Activated gamma-delta T cell treated with Interleukin-2 at 50 U/mL for 16 hours (primary cell): ENCODE results near the gene SH3BGRL3.
A peak's percentile ranks its signal among the peaks of the same experiment; 100 is the strongest.
"Not testable (repeated sequence)": the region's sequence is repeated elsewhere in the genome, so short reads cannot be mapped to it uniquely, and the experiment has no call there.

ENCODE experiments used
- DNase-seq: peaks from one replicate; pipeline ENCODE4 v3.0.0-alpha.2; 2020

SH3BGRL3 gene

GRCh38 chr1:26279456-26280332 lies at the start of gene SH3BGRL3:
SH3BGRL3 (plus strand) TSS chr1:26280086; CDS start chr1:26280156, 70 bp downstream.
- peak; percentile 83 for DNase-seq

DNA sequence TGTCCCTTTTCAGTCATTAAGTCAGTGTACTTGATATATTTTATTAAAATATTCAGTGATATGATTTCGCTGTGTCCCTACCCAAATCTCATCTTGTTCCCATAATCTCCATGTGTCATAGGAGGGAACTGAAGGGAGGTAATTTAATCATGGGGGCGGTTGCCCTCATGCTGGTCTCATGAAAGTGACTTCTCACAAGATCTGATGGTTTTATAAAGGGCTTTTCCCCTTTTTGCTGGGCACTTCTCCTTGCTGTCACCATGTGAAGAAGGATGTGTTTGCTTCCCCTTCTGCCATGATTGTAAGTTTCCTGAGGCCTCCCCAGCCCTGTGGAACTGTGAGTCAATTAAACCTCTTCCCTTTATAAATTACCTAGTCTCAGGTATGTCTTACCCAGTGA lies 49.2 kb upstream of the SH3BGRL3 start:
- not testable (repeated sequence) for DNase-seq

DNA sequence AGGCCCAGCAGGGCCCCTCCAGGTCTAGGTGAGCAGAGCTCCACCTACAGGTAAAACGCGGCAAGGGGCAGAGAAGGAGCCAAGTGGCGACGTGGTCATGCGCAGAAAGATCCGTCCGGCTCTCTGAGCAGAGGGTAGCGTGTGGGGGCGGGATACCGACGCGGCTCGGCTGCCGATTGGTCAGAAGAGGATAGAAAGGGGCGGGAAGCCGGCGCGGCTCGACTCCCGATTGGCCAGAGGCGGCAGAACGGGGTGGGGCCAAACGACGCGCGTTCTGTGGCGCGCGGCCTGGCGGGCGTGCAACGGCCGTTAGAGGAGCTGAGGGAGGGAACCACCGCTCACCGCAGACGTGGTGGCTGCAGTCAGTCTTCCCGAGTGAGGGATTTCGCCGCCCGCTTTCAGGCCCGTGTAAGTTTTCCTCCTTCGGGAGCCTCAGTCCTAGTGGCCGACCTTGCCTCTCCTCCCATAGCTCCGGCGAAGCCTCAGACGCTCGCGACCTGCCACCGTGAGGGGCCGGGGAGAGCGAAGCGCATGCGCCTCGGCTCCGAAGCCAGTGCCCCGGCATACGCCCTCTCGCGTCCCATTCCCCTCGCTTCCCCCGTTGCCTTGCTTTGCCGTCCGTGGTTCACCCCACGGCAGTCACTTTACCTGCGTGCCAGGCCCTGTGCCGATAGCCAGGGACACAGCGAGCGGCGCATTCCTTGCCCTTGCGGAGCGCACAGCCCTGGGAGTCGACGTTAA lies 45.8 kb upstream of the SH3BGRL3 start, which contains the start of gene CEP85:
Gene CEP85 (plus strand): TSS at position 298 of the 741 bp plus-strand sequence. CDS start 5,584 bp downstream, outside the sequence.
- DNase-seq = peak; percentile 99

GRCh38 chr1:26234644-26235370 lies 45.1 kb upstream of the SH3BGRL3 start:
- no peak for DNase-seq

- no peak for DNase-seq
Observed at GRCh38 chr1:26237230-26237966, 42.5 kb upstream of the SH3BGRL3 start.

DNA sequence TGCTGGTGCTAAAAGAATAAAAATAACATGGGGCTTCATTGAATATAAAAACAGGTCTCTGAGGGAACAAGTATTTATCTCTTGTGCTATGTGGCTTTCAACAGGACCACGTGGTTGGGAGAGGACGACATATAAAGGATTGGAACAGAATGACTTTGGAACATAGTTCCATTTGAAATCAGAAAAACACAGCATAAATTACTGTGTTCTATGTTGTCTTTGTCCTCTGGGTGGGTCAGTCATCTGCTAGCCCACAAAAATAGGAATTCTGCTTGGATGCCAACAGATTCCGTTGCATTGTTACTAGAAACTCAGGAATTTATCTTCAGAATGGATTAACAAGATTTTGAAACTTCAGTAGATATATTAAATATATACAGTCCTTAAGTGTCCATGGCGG lies 40.0 kb upstream of the SH3BGRL3 start:
- no peak for DNase-seq

- DNase-seq = no peak
Observed at GRCh38 chr1:26252718-26253117, 27.2 kb upstream of the SH3BGRL3 start.

DNA sequence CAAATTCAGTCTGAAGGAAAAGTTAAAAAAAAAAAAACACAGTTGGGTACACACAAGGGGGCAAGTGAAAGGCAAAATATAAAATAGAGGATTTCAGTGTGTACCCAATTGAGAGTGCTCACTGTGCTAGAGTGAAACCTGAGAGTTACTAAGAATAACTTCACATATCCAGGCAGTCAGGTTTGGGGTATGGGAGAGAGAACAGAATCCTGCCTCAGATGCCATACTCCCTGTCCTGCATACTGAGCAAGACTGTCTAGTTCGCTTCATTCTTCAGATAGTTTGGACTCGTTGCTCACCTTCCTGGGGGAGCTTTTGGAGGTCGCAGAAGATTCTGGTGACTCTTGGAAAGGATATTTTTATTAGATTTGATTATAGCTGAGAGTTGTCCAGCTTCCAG lies 25.5 kb upstream of the SH3BGRL3 start:
- no peak for DNase-seq

- DNase-seq = no peak
Observed at GRCh38 chr1:26257222-26257621, 22.7 kb upstream of the SH3BGRL3 start.

DNA sequence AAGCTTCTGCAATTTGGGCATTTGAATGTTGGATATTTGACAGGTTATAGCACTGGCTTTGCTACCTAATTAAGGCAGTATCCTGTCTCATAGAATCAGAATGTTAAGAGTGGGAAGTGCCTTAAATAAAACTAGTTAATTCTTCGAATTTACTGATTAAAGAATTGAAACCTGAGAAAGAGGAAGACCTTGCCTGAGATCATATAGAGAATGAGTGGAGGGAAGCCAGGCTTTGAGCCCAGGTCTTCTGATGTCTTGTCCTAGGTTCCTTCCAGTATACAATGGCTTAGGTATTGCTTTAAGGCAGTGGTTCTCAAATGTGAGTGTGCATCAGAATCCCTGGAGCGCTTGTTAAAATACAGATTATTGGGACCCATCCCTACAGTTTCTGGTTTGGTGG lies 20.9 kb upstream of the SH3BGRL3 start:
- no peak for DNase-seq

GRCh38 chr1:26259578-26259977 lies 20.3 kb upstream of the SH3BGRL3 start:
- no peak for DNase-seq

- no peak for DNase-seq
Observed at GRCh38 chr1:26263212-26263611, 16.7 kb upstream of the SH3BGRL3 start.

DNA sequence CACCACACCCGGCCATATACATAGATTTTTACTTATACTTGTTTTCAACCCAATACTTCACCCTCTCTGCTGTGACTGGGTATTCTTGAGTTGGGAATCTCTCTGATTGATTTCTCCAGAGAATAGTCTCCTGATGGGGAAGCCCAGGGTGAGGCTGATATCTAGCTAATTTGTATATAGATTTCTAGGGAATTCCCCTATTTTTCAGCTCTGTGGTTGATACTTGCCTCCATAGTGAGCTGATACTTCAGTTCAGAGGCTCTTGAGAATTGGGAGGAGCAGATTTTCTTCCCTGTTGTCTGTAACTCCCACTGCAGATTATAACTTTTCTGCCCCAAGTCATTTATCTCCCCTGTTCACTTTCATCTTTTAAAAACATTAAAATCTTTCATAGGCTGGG lies 14.5 kb upstream of the SH3BGRL3 start:
- no peak for DNase-seq

DNA sequence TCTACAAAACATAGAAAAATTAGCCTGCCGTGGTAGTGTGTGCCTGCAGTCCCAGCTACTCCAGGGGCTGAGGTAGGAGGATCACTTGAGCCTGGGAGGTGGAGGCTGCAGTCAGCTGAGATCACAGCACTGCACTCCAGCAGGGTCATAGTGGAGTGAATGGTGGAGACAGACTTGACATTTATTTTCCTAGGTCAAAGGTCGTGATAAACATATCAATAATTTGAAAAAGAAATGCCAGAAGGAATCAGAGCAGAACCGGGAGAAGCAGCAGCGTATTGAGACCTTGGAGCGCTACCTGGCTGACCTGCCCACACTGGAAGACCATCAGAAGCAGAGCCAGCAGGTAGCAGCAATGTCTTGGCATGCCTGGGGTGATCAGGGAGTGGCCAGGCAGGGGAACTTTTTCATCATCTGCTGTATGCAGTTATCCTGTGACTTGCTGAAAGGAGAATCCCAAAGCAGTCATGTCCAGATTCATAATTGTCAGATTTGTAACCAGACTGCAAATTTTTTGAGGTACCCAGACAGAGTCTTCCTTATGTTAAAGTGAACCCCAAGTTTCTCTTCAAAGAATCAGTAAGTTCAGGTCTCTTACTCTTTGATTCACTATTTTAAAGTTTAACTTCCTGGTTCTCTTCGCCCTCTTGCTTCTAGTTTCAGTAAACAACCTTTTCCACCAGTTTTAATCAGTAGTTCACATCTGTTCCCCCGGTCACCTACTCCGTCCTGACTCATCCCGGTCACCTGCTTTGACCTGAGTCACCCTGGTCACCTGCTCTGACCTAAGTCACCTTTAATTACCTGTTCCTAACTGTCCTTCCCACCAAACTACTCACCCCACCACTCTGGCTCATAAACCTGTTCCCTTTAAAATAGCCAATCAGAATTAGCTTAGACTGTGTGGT lies 11.3 kb upstream of the SH3BGRL3 start:
- DNase-seq = no peak

- no peak for DNase-seq
Observed at GRCh38 chr1:26269198-26269550, 10.7 kb upstream of the SH3BGRL3 start.

DNA sequence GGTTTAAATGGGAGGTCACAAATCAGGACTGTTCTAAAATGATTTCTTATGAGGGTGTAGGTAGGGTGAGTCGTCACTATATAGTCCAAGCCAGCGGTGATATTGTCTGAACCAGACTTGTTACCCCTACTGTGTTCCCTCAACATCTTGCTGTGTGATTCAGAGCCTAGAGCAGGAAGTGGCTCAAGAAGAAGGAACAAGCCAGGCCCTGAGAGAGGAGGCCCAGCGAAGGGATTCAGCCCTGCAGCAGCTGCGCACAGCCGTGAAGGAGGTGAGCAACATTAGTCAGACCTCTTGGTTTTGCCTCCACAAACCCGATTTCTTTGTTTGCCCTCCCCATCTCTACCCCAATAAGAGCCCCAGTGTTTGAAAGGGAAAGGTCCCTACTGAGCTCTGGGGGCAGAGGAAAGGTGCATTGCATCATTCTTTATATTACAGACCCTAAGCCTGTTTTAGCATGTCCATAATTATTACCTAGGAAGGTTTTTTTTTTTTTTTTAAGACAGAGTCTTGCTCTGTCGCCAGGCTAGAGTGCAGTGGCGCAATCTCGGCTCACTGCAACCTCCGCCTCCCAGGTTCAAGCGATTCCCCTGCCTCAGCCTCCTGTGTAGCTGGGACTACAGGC lies 5.0 kb upstream of the SH3BGRL3 start:
- DNase-seq = no peak

DNA sequence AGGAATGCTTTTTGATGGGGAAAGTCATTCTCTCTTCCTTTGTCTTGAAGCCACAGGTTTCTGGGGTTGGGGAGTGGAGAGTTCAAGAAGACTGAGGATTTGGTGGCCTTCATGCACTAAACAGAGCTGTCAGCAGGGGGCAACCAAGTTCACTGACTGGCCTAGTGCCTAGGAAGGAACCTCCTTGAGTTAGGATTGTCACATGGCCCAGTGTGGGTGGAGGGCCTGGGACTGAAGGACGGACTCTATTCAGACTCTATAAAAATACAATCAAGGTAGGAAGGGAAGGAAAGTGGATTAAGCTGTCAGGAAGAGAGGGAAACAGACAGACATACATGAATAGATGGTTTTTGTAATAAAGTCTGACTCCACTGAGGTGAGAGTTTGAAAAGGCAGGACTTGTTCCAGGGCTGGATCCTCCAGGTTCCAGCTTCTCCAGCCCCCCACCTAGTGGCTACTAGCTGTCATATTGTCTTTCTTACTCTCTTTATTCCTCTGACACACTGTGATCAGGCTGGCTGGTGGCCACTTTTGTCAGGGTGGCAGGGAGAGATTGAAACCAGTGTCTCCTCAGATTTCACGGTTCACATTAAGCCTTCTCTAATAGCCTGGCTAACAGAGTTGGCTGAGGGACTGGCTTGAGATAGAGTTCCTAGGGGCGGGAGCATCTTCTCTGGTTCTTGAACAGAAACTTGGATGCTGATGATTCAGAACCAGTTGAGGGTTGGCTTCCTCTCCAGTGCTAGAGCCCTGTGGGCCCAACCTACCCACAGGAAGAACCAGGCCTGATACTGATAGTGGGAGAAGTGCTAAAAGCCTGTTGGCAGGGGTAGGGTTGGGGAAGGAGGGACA lies 4.1 kb upstream of the SH3BGRL3 start:
- peak; percentile 81 for DNase-seq

GRCh38 chr1:26276432-26276838 lies 3.5 kb upstream of the SH3BGRL3 start:
- no peak for DNase-seq

DNA sequence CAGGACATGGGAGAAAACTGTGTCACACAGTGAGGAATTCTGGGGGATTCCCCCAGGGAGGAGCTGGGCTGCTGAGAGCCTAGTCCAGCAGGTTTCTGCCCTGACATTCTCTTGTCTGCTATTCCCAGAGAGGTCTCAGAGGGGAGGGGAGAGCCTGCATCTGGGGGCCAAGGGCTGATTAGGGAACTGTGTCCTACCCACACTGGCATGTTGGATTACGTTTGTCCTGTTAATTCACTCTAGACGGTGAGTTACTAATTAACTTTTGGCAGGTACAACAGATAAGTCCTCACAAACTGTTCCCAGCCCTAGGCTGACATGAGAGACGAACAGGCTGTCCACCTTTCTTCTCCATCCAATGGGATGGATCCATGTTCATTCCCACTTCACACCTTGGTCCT lies 2.6 kb upstream of the SH3BGRL3 start:
- DNase-seq = no peak

GRCh38 chr1:26277719-26278118 lies 2.2 kb upstream of the SH3BGRL3 start:
- no peak for DNase-seq
